ENCODE results near the gene WNT8A.

The WNT8A gene

DNA sequence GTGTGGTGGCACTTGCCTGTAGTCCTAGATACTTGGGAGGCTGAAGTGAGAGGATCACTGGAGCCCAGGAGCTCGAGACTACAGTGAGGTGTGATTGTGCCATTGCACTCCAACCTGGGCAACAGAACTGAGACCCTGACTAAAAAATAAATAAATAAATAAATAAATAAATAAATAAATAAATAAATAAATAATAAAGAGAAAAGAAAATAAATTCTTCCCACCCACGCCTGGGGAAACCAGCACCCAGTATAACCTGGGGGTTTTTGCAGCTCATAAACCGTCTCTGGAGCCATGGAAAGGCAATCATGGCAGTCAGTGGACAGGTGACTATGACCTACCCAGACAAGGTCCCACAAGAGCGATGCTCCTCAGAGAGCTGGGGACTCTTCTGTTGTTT is 7.9 kb downstream of the WNT8A start:
- no peak for DNase-seq (ENCODE audit: low read depth)

DNA sequence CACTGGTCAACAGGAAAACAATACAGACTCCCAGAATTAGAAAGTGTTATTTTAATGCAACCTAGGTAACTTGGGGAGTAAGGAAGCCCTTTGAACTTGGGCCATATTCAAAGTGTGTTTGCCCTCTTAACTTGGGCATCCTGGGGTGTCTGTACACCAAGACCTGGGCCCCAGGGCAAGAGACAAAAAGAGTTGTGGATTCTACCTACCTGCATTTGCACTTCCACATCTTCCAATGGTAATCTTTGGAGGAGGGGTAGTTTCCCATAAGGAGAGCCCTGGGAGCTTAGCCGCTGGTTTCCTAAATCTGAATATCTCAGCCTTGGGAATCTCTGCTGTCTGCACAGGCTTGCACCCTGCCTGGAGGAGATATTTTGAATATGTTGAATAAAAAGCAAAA is 8.5 kb downstream of the WNT8A start:
- DNase-seq (ENCODE audit: low read depth) = no peak

- no peak for DNase-seq (ENCODE audit: low read depth)
These were observed 9.2 kb downstream of the WNT8A start for GRCh38 chr5:138093036-138093435.

DNA sequence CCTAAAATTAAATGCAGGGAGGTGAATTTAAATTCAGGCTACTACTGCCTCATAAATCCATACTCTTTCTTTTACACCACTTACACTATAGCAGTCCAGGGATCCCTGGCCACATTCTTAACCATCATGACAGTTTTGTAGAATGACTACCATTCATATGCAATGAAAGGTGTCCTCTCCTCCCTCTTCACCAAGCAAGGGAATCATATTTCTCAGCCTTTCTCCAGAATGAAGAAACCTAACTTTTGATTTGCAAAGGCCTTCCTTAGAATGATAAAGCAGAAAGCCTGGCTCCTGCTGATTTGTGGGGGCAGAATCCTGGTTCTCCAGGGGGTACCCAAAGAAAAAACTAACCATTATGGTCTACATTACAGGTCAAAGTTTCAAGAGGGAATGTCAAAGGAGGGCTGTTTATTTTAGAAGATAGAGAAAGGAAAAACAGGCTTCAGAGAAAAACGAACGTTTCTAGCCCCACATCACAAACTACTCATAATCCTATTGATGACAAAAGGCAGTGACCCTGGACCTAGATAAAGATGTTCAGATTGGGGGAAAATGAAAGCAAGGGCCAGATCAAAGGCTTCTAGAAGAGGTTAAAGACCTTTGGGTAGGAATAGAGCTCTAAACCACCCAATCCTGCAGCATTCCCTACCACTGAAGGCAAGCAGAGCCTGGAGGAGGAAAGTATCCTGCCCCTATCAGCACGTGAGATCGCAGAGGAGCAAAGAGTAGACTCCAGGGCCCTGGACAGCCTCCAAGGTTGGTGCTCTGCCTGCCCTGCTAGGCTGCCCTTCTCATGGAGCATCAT is 11.5 kb downstream of the WNT8A start:
- no peak for DNase-seq (ENCODE audit: low read depth)

DNA sequence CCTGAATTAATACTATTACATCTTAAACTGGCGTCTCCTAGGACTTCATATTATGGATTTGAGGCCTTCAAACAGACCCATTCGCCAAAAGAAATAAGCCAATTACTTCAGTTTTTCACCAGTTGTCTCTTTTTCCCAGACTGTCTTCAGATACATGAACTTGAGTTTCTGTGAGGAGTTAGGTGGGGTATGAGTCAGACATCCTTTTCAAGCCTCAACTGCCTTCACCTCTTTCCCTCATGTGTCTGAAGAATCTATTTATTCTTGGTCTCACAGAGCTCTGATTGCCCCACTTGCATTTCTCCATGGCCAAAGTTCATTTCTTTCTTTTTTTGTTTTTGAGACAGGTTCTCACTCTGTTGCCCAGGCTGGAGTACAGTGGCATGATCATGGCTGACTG is 12.5 kb downstream of the WNT8A start:
- DNase-seq (ENCODE audit: low read depth) = no peak

- no peak for DNase-seq (ENCODE audit: low read depth)
These were observed 13.4 kb downstream of the WNT8A start for GRCh38 chr5:138096997-138097828.

GRCh38 chr5:138102454-138103318 is 18.9 kb downstream of the WNT8A start:
- DNase-seq (ENCODE audit: low read depth) = no peak

DNA sequence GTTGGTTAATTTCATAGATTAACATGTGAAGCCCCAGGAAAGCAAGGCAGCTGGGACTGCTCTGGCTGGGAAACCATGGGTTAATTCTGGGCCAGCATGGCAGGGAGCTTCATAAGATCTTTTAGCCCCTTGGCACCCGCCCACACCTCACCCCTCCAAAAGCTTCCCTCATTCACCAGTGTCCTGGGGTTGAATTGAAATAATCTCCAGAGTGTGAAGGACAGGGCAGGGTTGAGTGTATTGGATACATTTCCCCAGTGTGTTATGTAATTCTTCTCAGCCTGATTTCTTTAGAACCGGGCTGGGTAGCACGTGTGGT is 19.4 kb downstream of the WNT8A start:
- no peak for DNase-seq (ENCODE audit: low read depth)

- no peak for DNase-seq (ENCODE audit: low read depth)
These were observed 21.9 kb downstream of the WNT8A start for GRCh38 chr5:138105709-138106108.

DNA sequence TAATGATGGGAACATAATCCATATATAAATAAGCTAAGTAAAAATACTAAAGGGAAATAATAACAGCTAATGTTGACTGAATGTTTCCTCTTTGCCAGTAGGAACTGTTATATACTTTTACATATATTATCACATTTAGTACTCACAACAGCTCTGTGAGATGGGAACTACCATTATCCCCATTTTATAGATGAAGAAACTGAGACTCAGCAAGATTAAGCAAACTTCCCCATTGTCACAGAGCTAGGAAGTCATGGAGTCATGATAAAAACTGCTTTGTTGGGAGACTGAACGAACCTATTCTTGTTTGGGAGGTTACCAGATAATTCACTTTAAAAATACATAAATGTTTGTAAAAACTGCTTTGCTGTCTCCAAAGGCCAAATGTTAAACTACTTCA is 23.4 kb downstream of the WNT8A start:
- no peak for DNase-seq (ENCODE audit: low read depth)

GRCh38 chr5:138109463-138110265 is 25.8 kb downstream of the WNT8A start:
- no peak for DNase-seq (ENCODE audit: low read depth)

DNA sequence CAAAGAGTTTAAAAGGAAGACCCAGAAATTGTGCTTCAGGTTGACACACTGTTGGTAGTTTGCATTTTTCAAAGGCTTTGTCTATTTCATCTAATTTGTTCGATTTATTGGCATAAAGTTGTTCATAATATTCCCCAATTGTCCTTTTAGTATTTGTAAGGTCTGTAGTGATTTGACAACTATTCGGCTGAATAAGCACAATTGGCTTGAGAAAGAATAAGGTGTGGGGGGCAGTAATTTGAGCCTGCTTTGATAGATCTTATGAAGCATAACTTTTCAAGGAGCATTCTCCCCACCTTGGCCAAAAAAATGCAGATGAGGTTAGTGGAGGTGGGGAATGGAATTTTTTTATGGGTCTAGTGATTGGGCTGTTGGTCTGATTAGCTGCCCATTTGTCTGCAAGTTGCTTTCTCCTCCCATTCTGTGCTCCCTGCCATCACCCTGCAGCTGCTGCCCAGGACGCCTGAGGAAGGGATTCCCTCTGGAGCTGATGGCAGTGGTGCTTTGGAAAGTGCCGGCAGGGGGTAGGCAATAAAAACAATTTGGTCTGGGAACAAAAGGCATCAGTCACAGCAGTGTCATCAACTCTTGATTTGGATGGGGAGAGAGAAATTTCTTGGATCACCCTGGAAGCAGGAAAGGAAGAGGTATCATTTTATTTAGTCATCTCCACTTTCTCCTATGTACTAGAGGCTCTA is 26.6 kb downstream of the WNT8A start:
- DNase-seq (ENCODE audit: low read depth) = no peak

DNA sequence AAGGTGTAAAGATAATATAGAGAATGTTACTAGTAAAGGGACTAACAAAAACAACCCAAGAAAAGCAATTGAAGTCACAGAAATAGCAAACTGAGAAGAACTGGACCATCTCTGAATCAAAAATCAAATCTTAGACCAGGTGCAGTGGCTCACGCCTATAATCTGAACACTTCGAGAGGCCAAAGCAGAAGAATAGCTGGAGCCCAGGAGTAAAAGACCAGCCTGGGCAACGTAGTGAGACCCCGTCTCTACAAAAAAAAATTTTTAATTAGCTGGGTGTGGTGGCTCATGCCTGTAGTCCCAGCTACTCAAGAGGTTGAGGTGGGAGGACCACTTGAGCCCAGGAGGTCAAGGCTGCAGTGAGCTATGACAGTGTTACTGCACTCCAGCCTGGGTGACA is 27.3 kb downstream of the WNT8A start:
- no peak for DNase-seq (ENCODE audit: low read depth)

GRCh38 chr5:138111937-138112336 is 28.1 kb downstream of the WNT8A start:
- DNase-seq (ENCODE audit: low read depth) = no peak

DNA sequence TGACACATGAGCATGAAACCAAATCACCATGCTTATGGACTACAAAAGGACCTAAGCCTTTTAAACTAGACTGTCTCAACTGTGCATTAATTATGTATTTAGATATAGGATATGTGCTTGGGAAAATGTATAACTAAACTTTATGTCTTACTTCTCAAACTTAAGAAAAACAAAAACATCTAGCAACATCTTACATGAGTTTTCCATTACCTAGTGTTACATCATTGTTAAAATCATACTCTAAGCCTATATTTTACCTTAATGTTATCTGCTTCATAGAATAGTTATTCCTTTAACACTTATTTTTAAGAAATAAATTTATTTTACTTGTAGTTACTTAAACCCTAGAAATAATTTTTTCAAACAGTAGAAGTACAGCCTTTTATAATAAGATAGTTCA is 31.4 kb downstream of the WNT8A start:
- DNase-seq (ENCODE audit: low read depth) = no peak

GRCh38 chr5:138128334-138128733 is 44.5 kb downstream of the WNT8A start:
- no peak for DNase-seq (ENCODE audit: low read depth)

DNA sequence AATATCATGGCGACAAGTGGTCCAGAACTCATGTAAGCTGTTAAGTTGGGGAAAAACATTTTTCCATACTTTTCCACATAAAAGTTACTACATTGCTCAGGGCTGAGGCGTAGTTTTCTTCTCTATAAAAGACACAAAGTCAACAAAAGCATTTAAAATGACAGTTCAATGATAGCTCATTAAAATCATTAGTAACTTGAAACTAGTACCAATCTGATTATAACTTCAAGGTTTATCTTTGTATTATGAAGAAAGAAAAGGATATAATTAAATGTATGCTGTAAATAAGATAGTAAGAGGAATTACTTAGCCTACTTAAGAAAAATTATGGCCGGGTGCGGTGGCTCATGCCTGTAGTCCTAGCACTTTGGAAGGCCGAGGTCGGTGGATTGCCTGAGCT is 45.5 kb downstream of the WNT8A start:
- DNase-seq (ENCODE audit: low read depth) = no peak

DNA sequence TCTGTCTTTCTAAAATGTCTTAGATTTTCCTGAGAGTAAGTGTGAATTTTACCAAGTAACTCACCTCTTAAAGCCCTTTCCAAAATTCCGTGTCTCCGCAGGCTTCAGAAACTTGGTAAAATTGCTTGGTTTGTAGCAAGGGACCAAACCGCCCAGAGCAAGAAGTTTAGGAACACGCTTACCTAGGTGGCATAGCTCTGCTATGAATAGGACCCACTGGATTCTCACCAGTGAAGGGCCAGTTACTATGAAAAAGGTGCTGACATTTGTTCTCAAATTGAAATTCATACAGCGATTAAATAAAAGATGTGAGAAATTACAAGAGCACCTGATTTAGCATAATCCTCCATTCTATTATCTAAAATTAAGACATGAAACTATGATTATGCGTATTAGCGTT is 48.7 kb downstream of the WNT8A start:
- DNase-seq (ENCODE audit: low read depth) = no peak

- peak; percentile 10 for DNase-seq (ENCODE audit: low read depth)
These were observed 55.3 kb downstream of the WNT8A start, which contains the start of gene NME5 for GRCh38 chr5:138138949-138139780. TSS of gene NME5 (minus strand) at chr5:138139428. CDS start at chr5:138138780, 648 bp downstream.

GRCh38 chr5:138139781-138140090 is 55.9 kb downstream of the WNT8A start:
- DNase-seq (ENCODE audit: low read depth) = no peak
